ENCODE measurements around the gene TMEM258.

DNA sequence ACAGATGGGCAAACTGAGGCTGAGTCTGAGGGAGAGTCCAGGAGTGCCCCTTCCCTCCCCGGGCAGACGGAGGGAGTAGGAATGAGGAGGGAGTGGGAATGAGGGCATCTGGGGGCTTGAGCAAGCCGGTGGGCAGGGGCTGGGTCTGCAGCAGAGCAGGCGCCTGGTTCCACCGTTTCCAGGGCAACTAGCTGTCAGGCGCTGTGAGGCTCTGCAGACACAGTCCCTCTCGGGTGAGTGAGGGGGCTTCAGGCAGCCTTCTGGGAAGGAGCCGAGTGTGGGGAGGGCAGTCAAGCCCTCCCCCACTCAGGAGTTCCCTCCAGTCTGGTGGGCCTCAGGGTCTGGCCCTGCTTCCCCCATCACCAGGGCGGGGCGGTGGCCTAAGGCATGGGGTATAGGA is 19.0 kb downstream of the TMEM258 start:
- TF ChIP-seq, protein P1, sequence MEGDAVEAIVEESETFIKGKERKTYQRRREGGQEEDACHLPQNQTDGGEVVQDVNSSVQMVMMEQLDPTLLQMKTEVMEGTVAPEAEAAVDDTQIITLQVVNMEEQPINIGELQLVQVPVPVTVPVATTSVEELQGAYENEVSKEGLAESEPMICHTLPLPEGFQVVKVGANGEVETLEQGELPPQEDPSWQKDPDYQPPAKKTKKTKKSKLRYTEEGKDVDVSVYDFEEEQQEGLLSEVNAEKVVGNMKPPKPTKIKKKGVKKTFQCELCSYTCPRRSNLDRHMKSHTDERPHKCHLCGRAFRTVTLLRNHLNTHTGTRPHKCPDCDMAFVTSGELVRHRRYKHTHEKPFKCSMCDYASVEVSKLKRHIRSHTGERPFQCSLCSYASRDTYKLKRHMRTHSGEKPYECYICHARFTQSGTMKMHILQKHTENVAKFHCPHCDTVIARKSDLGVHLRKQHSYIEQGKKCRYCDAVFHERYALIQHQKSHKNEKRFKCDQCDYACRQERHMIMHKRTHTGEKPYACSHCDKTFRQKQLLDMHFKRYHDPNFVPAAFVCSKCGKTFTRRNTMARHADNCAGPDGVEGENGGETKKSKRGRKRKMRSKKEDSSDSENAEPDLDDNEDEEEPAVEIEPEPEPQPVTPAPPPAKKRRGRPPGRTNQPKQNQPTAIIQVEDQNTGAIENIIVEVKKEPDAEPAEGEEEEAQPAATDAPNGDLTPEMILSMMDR (IDR thresholded peaks at IDR 0.05) = no peak
- TF ChIP-seq POLR2A (IDR thresholded peaks at IDR 0.05) = no peak
